ENCODE data around the gene SMAD6. TPM values are rescaled to one million over a fixed set of nuclear protein-coding genes. Genes with fewer than 3 reads are reported as not detected.

The SMAD6 gene
- total and polyA plus RNA-seq, 7 donors, result 0.52 to 5.5 (median 3.0) TPM

GRCh38 chr15:66698318-66698961, 3.6 kb upstream of the SMAD6 start:
- peak; percentile 68 to 69 for DNase-seq
- H3K27ac ChIP-seq, result no peak overlapping the region
- intact Hi-C loops (cut with DNase I), result loop anchor here in 1 of 2 donors (5.0 kb wide), 2 partner anchors 81 to 96 kb away; no protein-coding TSS in a partner anchor

DNA sequence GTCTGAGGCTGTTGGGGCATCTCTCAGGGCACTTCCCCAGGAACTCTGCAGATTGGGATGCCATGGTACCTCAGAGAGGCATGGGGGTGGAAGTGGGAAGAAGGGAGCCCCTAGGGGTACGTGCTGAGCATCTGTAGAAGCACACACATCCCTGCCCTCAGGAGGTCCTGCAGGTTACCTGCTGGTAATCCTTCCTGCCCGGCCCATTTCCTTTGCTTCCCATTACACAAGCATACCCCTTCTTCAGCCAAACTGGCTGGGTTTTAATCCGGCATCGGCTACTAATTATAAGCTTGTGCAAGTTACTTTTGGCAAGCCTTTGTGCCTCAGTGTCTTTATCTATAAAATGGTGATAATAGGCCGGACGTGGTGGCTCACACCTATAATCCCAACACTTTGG, 3.1 kb upstream of the SMAD6 start:
- no peak for DNase-seq
- ATAC-seq, result no peak
- Histone ChIP-seq H3K9me3 (no peaks in the 10 kb centered on the region), H3K4me3 (no peak overlapping the region), H3K27me3 (ENCODE audit: insufficient read depth in 3 of 3, low read length in 2 of 3) (no peaks in the 10 kb centered on the region), H3K4me1 (peaks cover 5% of the 10 kb centered on the region), H3K27ac (no peak overlapping the region), H3K36me3 (ENCODE audit: insufficient read depth in 1 of 2, low read depth in 1 of 2) (no peaks in the 10 kb centered on the region)
- intact Hi-C loops (cut with DNase I), result loop anchor here in 1 of 2 donors (5.0 kb wide), 2 partner anchors 82 to 97 kb away; no protein-coding TSS in a partner anchor
- WGBS, 3 donors, result 81 to 84% (median 84%) methylated on average over 6 of the region's 6 CpGs
- TF ChIP-seq CTCF (IDR thresholded peaks at IDR 0.05), result no peak

More at GRCh38 chr15:66698318-66698961, 3.6 kb upstream of the SMAD6 start:
- Histone ChIP-seq H3K36me3 (ENCODE audit: insufficient read depth in 1 of 2, low read depth in 1 of 2) (no peaks in the 10 kb centered on the region), H3K4me3 (no peak overlapping the region), H3K9me3 (no peaks in the 10 kb centered on the region), H3K4me1 (peaks cover 5% of the 10 kb centered on the region), H3K27me3 (ENCODE audit: insufficient read depth in 3 of 3, low read length in 2 of 3) (no peaks in the 10 kb centered on the region)
- 20 to 35% (median 30%) methylated on average over 6 of the region's 6 CpGs for WGBS, 3 donors
- peak; percentile 61 for TF ChIP-seq CTCF (IDR thresholded peaks at IDR 0.05)
- ATAC-seq, result peak in 2 of 4 donors; percentile 35 to 42

GRCh38 chr15:66700412-66700801, 1.6 kb upstream of the SMAD6 start:
- peak overlapping the region; percentile 79 for H3K27ac ChIP-seq

GRCh38 chr15:66700802-66701421, 1.1 kb upstream of the SMAD6 start:
- DNase-seq (peak; percentile 97 to 98), ATAC-seq (peak; percentile 88 to 91 (median 90))
- Histone ChIP-seq H3K9me3 (no peaks in the 10 kb centered on the region), H3K36me3 (ENCODE audit: insufficient read depth in 1 of 2, low read depth in 1 of 2) (no peaks in the 10 kb centered on the region), H3K27me3 (ENCODE audit: insufficient read depth in 3 of 3, low read length in 2 of 3) (no peaks in the 10 kb centered on the region), H3K4me3 (peak overlapping the region; percentile 85), H3K27ac (peak overlapping the region; percentile 79), H3K4me1 (peaks cover 5% of the 10 kb centered on the region)
- no peak for TF ChIP-seq CTCF (IDR thresholded peaks at IDR 0.05)
- intact Hi-C loops (cut with DNase I), result loop anchor here in 1 of 2 donors (5.0 kb wide), 1 partner anchor 151 kb away; no protein-coding TSS in a partner anchor
- 1% methylated on average over 38 to 68 of the region's 68 CpGs for WGBS, 3 donors

More at GRCh38 chr15:66700412-66700801, 1.6 kb upstream of the SMAD6 start:
- Histone ChIP-seq H3K9me3 (no peaks in the 10 kb centered on the region), H3K4me1 (peaks cover 5% of the 10 kb centered on the region), H3K27me3 (ENCODE audit: insufficient read depth in 3 of 3, low read length in 2 of 3) (no peaks in the 10 kb centered on the region), H3K36me3 (ENCODE audit: insufficient read depth in 1 of 2, low read depth in 1 of 2) (no peaks in the 10 kb centered on the region), H3K4me3 (peak overlapping the region; percentile 85)
- 18 to 19% (median 18%) methylated on average over 13 of the region's 13 CpGs for WGBS, 3 donors
- intact Hi-C loops (cut with DNase I), result loop anchor here in 1 of 2 donors (5.0 kb wide), 1 partner anchor 152 kb away; no protein-coding TSS in a partner anchor
- ATAC-seq (no peak), DNase-seq (no peak)
- TF ChIP-seq CTCF (IDR thresholded peaks at IDR 0.05), result no peak

Measured in psoas muscle (tissue), 8 donors.